Tibial nerve (tissue), 4 donors: ENCODE results near the gene TPCN1.

ENCODE experiments used
- CTCF ChIP-seq, 5 experiments: fragments of 200-600 bp in 3 of 5; fragments of 450-650 bp in 2 of 5; sonication (generic) in 3 of 5; IDR thresholded peaks; one replicate each; pipeline ENCODE4 v1.5.1; 2016 to 2019; ENCODE audit warnings: antibody characterized with exemption in 5 of 5, mild to moderate bottlenecking in 3 of 5, moderate library complexity in 2 of 5
- EP300 ChIP-seq, 2 donors: sonication (generic); formaldehyde crosslinking; IDR thresholded peaks; one replicate each; pipeline ENCODE4 v1.6.1; 2017; ENCODE audit warnings: antibody characterized with exemption in 2 of 2, mild to moderate bottlenecking in 1 of 2
- POLR2A ChIP-seq, 2 donors: fragments of 450-650 bp; IDR thresholded peaks; one replicate each; pipeline ENCODE4 v1.6.1; 2017; ENCODE audit warnings: antibody characterized with exemption in 2 of 2, mild to moderate bottlenecking in 2 of 2, moderate library complexity in 2 of 2

GRCh38 chr12:113216027-113216426 lies 5.2 kb upstream of the TPCN1 start:
- TF ChIP-seq CTCF (IDR thresholded peaks at IDR 0.05) (no peak), POLR2A (IDR thresholded peaks at IDR 0.05) (no peak), EP300 (IDR thresholded peaks at IDR 0.05) (no peak)
